A673 (cell line): ENCODE results near the gene MAB21L4.

Experiments
- CTCF ChIP-seq: fragments of 300-800, 200-600 bp; sonication (generic); conservative IDR thresholded peaks from 2 replicates; pipeline ENCODE4 v1.5.1; 2017; ENCODE audit warnings: low read depth, mild to moderate bottlenecking, antibody characterized with exemption, low read length, moderate library complexity, mixed read lengths
- EZH2 ChIP-seq: fragments of 200-600 bp; sonication (generic); IDR thresholded peaks from 2 replicates; pipeline ENCODE4 v1.6.1; 2017; ENCODE audit warnings: borderline replicate concordance, low read depth, mild to moderate bottlenecking, mixed read lengths, antibody characterized with exemption, low read length; ENCODE audit not compliant: poor library complexity, severe bottlenecking

GRCh38 chr2:240895656-240896388, at the start of gene MAB21L4:
- TF ChIP-seq EZH2: no peak
- no peak for TF ChIP-seq CTCF
